Urothelium cell line (cell line): Measurements from ENCODE around the gene PPP3R1.

ENCODE experiments used
- DNase-seq: peaks from one replicate; pipeline ENCODE4 v3.0.0; 2011; ENCODE audit warnings: low spot score, mixed read lengths
- FAIRE-seq: peaks from 2 replicates; lab custom pipeline; 2011; peaks lifted over from hg19 to GRCh38; lab: Jason Lieb, UNC

The PPP3R1 gene, protein sequence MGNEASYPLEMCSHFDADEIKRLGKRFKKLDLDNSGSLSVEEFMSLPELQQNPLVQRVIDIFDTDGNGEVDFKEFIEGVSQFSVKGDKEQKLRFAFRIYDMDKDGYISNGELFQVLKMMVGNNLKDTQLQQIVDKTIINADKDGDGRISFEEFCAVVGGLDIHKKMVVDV

GRCh38 chr2:68252400-68253218 lies at the start of gene PPP3R1:
PPP3R1 (minus strand) TSS chr2:68252532; CDS start chr2:68252127, 405 bp downstream.
- DNase-seq (peak; percentile 98), FAIRE-seq (peak; percentile 98)

GRCh38 chr2:68295516-68295915 lies 43.2 kb upstream of the PPP3R1 start:
- DNase-seq (no peak), FAIRE-seq (no peak)

DNA sequence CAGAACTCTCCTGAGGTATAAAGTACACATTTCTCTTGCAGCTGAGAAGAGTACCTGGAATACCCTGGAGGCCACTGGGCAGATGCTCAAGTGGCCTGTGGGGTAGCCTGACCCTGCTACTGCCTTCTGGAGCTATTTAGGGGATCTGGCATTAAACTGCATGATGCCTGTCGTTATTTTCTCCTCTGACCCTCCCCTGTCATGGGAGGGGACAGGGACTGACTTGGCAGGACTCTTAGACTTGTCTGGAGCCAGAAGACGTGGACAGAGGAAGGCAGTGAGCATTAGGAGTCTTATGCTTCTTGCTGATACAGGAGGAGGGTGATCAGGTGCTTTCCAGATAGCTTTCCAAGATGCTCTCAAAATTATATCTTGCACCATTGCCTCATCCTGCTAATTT lies 42.6 kb upstream of the PPP3R1 start:
- no peak for FAIRE-seq
- no peak for DNase-seq

DNA sequence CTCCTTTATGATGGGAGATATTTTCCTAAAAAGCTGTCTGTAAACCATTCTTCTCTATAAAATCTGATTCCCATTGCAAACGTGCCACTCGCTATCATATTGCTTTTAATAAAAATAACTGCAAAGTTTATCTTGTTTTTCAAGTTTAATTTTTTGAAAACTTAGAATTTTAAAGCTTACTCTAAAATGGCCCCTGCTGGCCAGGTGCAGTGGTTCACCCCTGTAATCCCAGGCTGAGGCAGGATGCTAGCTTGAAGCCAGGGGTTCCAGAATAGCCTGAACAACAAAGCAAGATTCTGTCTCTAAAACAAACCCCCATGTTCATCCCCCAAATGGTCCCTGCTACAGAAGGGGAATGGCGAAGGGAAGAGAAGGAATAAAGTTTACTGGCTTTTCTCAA lies 41.9 kb upstream of the PPP3R1 start:
- DNase-seq (no peak), FAIRE-seq (no peak)

- DNase-seq (no peak), FAIRE-seq (no peak)
These were observed 41.4 kb upstream of the PPP3R1 start for GRCh38 chr2:68293755-68294154.

GRCh38 chr2:68293024-68293423 lies 40.7 kb upstream of the PPP3R1 start:
- FAIRE-seq, result no peak
- no peak for DNase-seq

DNA sequence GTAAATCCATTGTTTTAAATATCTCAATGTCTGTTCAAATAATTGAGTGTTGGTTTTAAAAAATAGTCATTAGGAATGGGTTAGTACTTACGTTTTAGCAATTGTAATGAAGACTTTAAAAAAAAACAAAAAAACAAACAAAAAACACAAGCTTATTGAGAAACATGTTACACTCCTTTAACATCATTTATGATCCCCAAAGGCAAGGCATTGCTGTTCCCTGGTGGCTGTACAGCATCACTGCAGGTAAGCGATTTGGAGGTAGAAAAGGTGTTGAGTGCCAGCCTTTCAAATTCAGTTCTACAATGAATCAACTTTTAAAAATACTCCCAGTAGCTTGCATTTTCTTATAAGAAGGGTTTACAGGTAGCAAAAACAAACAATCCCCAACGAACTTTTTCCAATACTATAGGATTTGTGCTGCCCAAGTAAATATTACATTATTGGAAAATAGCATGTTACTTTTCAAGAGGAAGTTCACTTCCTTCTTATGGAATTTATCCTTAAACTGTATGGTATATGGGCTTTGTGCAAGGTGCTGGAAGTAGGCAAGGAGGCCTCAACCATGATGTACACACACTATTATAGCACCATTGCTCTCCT lies 39.9 kb upstream of the PPP3R1 start:
- FAIRE-seq (no peak), DNase-seq (peak; percentile 33)

GRCh38 chr2:68291314-68291713 lies 39.0 kb upstream of the PPP3R1 start:
- no peak for DNase-seq
- no peak for FAIRE-seq

GRCh38 chr2:68290901-68291300 lies 38.6 kb upstream of the PPP3R1 start:
- no peak for FAIRE-seq

GRCh38 chr2:68287580-68288441 lies 35.5 kb upstream of the PPP3R1 start:
- FAIRE-seq (no peak), DNase-seq (no peak)

More at GRCh38 chr2:68290901-68291300, 38.6 kb upstream of the PPP3R1 start:
- no peak for DNase-seq

DNA sequence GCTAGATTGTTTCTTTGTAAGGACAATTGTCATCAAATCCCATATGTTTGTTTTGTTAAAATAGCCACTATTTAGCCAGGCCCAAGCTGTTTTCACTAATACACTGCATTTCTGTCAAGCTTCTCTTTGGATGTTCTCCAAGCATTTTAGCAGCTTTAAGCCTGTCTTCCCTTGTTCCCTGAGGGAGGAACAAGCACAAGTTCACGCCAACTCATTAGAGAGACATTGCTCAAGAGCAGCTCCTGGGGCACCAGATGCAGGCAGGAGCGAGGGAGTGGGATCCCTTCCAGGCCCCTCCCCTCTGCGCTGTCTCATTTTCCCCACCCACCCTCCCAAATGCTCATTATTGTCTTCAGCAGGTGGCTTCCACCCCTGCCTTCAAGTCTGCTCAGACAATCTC lies 32.6 kb upstream of the PPP3R1 start:
- DNase-seq (no peak), FAIRE-seq (no peak)

- no peak for FAIRE-seq
- no peak for DNase-seq
These were observed 31.1 kb upstream of the PPP3R1 start for GRCh38 chr2:68283419-68283812.

DNA sequence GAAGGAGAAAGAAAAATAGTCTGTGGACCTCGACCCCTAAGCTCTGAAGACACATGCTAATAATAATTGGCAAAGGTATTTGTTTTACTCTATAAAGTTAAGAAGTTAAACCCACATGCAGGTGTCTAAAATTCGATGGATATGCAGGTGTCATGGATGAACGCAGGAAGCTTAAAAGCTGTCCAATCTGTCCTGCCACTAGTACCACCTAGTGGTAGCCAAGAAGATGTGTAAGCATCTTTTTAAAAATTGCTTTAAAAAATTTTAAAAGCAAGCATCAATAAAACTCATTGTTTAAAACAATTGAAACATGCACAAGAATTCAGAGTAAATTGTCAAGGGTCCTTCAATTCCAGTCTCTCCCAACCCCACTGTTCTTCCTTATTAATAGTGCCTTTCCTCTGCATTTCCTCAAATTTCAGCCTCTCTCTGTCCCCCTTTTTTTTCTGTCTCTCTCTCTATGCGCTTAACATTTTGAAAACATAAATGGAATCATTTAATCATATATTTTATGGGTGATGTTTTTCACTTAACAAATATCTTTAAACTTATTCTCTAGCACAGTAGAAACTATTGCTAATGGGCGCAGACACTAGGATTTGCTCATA lies 30.6 kb upstream of the PPP3R1 start:
- FAIRE-seq (no peak), DNase-seq (peak; percentile 66)

- no peak for FAIRE-seq
- no peak for DNase-seq
These were observed 28.5 kb upstream of the PPP3R1 start for GRCh38 chr2:68280796-68281195.

DNA sequence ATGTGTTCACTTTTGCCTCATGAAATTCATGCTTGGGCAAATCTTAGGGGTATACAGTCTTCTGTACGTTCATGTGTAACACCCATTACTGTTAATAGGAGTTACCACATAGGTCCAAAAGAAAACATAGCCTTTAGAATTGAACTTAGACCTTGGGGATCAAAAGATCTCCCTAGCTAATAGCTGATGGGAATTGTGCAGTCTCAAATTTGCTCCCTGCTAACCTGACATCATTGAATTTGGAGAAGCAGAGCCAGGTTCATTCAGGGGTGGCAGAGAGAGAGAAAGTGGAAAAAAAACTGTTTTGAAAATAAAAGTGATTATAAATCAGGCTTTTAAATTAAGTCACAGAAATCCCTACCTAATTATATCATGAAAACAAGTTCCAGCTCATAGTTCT lies 28.0 kb upstream of the PPP3R1 start:
- DNase-seq (no peak), FAIRE-seq (no peak)

DNA sequence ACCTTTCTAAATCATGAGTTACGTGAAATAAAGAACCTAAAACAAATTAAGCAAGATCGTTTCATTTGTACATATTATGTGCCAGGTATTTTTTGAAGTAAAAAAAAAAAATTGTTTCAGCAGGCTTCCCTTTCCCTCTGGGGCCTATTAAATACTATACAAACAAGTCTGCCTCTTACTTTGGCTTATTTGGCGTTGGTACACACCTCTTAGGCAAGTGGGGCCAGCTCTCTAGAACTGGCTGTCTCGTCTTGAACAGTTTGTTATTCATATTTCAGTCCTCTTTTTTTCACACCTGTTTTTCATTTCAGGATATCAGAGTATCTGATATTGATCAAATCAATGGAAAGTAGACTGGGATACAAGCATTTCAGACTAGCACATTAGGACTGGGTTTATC lies 27.4 kb upstream of the PPP3R1 start:
- DNase-seq (no peak), FAIRE-seq (no peak)

DNA sequence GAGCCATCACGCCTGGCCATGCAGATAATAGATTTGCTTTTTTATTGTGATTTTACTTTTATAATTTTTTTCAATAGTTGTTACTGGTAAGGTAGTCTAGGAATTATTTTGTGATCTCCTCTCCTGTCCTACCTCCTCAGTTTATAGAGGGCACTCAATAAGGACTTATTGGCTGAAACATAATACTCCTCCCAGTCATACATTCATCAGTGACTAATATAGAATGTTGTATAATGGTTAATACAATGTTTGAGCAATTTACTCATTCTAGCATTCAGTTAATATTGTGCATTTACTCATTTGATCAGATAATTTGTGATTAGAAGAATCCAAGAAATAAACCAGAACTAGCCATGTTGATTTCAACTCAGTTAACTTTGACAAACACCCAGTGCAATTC lies 25.8 kb upstream of the PPP3R1 start:
- DNase-seq, result no peak
- no peak for FAIRE-seq

- no peak for FAIRE-seq
- no peak for DNase-seq
These were observed 21.7 kb upstream of the PPP3R1 start for GRCh38 chr2:68274022-68274421.

DNA sequence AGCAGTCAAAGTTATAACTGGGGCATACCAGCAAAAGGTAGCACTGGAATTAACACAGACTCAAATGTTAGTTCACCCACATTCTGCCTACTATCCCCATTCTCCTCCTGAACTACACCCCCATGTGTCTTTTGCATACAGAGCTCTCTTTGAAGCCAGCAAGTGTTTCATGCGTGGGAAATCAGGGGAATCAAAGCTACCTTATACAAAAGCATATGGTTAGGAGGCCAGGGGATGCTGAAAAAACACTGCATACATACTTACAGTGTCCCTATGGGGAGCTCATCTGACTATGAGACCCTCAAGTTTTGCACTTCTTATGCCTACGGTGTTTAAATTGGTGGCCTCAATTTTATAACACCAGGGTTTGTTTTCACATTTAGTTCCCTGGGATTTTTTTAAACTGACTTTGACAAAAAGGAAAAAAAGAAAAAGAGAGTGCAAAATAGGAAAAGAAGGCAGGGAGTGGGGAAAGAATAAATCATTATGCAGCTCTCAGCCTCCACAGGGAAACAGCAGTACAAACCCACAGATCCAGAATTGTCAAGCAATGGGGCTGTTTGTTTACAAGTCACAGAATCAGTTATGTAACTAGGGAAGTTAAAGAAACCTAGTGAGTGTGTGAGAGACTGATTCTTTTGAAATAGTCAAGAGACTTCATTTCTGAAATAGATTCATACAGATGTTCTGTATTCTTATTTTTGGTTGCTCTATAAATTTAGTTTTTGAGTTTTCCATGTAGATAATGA lies 20.1 kb upstream of the PPP3R1 start:
- FAIRE-seq, result no peak
- DNase-seq, result no peak

DNA sequence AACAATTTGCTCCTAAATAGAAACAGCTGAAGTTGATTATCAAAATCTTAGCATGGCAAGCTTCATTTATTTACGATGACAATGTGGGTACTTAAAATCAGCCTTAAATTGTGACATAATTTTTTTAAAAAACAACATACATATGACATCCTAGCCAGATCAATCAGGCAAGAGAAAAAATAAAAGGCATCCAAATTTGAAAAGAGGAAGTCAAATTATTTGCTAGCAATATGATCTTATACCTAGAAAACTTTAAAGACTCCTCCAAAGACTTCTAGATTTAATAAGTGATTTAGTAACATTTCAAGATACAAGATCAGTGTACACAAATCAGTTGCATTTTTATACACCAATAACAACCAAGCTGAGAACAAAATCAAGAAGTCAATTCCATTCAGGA lies 14.3 kb upstream of the PPP3R1 start:
- DNase-seq, result no peak
- no peak for FAIRE-seq
